HG02571 (cell line): ENCODE results near the gene DDX42.

Experiments used
- ATAC-seq: cut with Tn5 transposase; IDR thresholded peaks from one replicate; pipeline ENCODE4 v1.9.1; 2021; ENCODE audit warnings: mild to moderate bottlenecking, moderate library complexity; ENCODE audit not compliant: unreplicated experiment

DDX42 gene, protein sequence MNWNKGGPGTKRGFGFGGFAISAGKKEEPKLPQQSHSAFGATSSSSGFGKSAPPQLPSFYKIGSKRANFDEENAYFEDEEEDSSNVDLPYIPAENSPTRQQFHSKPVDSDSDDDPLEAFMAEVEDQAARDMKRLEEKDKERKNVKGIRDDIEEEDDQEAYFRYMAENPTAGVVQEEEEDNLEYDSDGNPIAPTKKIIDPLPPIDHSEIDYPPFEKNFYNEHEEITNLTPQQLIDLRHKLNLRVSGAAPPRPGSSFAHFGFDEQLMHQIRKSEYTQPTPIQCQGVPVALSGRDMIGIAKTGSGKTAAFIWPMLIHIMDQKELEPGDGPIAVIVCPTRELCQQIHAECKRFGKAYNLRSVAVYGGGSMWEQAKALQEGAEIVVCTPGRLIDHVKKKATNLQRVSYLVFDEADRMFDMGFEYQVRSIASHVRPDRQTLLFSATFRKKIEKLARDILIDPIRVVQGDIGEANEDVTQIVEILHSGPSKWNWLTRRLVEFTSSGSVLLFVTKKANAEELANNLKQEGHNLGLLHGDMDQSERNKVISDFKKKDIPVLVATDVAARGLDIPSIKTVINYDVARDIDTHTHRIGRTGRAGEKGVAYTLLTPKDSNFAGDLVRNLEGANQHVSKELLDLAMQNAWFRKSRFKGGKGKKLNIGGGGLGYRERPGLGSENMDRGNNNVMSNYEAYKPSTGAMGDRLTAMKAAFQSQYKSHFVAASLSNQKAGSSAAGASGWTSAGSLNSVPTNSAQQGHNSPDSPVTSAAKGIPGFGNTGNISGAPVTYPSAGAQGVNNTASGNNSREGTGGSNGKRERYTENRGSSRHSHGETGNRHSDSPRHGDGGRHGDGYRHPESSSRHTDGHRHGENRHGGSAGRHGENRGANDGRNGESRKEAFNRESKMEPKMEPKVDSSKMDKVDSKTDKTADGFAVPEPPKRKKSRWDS

DNA sequence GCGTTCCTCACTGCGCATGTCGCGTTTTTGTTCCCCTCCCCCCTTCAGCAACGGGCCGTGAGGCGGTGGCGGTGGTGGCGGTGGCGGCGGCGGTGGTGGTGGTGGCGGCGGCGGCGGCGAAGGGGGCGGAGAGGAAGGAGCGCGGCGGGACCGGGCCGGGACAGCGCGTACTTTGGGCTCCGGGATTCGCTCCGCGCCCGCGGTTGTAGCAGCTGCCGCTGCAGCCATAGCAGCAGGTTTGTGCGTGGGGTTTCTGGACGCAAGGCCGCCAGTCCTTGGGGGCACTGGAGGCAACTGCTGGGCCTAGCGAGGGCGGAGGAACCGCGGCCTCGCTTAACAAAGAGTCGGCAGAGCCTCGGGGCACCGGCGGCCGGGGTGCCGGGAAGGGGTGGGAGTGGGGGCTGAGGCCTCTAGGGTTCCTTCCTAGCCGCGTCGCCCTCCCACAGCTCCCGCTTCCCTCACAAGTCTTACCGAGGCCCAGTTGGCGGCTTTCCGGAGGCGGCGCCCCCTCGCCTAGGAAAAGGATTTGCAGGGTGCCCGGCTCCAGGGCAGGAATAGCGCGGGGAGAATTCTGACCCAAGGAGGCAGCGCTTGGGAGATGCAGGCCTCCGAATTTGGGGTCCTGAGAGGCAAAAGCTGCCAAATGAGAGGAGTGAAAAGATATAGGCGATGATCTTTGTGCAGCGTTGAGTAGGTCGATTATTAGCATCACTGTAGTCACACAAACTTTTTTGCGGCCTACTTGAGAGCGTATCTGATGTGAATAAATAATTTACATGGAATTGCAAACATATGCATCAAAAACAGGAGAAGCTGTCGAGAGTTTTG is at the start of gene DDX42:
TSS of gene DDX42 (plus strand) at position 30 of the 828 bp plus-strand sequence. CDS start 12,880 bp downstream, outside the sequence.
- ATAC-seq, result peak; percentile 3

DNA sequence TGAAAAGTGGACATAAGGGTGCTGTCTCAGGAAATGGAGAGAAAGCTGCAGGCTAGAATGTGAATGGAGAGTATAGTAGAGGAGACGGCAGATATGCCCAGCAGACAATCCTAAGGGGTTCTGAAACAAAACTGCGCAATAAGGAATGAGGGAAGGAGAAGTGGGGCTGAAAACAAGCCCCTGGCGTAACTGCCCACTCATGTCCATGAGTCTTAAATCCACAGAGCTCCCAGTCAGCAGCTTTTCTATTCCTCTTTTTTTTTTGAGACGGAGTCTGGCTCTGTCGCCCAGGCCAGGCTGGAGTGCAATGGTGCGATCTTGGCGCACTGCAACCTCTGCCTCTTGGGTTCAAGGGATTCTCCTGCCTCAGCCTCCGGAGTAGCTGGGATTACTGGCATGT is 38.3 kb upstream of the DDX42 start:
- ATAC-seq, result no peak

DNA sequence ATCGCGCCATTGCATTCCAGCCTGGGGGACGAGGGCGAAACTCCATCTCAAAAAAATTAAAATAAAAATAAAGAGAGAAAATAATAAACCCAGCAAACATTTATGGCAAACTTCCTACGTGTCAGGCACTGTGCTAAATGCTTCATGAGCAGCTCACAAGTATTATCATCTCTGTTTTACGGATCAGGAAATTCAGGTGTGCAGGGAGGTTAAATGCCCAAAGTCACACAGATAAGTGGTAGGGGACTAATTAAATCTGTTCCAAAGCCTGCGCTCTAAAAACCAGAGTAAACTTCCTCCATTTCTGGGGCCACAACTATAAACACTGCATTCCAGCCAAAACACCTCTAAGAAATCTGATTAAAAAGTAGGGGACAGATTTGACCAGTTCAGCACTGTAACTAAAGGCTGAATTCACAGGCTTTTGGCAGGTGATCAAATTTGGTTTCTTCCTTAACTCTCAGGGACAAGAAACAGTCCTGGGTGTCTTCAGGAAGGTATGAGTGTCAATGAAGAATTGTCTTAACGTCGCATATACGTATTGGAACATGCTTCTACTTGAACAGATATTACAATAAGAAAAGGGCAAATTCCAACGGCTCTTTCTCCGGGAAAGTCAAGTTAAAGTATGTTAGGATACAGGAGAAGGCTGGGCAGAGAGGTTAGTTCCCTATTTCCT is 33.4 kb upstream of the DDX42 start:
- no peak for ATAC-seq

DNA sequence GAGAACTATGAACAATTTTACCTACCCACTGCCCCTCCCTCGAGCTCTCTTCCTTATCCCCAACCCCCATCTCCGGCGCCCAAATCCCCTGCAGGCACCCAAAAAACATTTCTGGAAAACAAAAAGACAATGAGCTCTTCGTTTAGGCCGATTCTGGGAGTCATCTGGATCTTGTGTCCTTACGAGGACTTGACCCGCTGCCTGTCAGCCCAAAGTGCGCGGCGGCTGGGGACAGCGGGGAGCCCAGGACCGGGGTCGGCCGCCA is 32.9 kb upstream of the DDX42 start:
- ATAC-seq, result peak; percentile 2

DNA sequence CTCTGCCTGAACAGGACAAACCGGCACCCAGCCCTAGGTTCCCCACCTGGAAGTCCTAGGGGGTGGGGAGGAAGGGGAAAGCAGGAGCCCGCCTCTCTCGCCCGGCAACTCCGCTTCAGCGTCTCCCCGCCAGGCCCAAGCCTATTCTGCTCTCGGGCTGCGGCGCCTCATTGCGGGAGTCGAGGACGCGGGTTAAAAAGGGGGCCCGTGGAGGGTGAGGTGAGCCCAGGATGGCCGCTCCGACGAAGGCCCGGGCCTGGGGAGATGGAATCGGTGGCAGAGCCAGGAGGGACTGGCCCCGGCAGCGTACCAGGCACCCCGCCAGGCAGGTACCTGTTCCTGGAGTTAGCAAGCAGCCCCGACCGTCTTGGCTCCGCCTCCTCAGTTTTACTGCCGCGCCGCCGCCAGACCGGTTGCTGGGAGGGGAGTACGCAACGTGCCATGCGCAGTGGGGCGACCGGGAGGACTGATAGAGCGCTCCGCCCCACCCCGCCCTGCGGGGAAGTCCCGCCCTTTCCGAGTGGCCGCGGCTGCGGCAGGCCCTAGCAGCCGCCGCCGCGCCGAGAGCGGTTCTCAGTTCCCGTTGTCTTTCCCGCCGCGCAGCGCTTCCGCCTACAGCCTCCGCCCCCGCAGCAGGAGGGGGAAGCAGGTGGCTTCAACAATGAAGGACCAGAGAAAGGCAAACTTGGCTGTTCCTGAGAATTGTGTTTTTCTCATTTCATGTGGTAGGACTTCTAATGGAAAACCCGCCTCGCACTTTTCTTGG is 32.4 kb upstream of the DDX42 start, which contains the start of gene STRADA:
TSS of gene STRADA (minus strand) at position 392 of the 766 bp plus-strand sequence. CDS start 13,430 bp downstream, outside the sequence.
- peak; percentile 81 for ATAC-seq

DNA sequence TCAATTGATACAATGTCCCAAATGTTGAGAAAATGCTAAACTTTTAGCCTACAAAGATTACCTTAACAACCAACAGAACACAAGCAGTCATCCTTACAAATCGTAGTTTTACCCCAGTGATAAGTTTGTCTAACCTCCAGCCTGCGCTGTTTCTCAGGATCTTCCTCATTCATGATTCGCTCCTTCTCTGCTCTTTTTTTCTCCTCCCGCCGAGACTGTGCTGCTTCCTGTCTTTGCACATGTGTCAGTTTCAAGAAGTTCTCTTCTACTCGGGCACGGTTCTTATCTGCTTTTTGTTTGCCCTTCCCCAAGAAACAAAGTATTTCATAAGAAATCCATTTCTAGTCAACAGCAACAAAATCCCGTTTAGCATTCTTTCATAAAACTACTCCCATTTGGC is 22.2 kb upstream of the DDX42 start:
- no peak for ATAC-seq

DNA sequence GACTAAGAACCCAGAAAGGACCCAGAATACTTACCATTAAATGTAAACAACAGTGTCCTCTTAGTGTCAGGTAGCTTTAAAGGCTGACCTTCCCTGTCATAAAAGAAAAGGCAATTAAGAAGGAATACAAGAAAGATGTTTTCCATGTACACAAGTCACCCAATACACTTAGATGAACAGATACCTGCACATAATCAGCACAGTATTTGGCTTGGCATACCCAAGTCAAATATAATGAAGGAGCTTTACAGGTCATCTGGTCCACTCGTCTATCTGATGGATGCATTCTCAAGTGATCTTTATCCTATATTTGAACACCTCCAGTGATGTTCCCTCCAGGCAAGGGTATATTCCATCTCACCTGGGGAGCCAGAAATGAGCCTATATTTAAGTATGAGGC is 21.3 kb upstream of the DDX42 start:
- no peak for ATAC-seq

DNA sequence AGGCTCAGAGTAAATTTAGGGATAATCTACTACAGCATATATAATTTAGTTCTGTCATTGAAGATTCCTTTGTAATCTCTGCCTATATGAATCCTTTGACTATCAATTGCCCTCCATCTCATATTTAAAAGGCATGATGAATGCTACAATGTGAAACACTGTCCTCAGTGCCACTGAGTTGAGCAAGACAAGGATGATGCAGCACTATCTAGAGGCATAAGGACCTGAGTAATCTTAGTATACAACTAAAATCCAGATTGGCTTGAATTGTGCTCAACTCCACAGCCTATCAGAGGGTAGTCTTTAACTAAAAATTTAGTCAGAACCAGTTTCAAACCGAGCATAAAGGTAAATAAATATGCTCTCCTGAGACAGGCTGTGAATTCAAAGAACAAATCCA is 20.8 kb upstream of the DDX42 start:
- no peak for ATAC-seq

DNA sequence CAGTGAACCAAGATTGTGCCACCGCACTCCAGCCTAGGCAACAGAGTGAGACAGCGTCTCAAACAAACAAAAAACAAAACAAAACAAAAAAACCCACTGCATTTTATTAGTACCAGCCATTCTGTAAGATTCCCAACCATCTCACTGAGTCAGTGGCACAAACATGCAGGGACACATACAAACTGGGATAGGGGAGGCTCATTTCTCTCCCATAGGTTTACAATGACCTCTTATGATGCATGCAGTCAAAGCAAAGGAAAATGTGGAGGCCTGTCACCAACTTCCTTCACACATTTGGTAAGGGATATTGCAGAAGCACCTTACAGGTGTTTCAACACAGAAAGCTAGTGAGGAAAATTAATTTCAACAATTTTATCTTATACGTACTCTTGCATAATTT is 19.9 kb upstream of the DDX42 start:
- ATAC-seq, result no peak

DNA sequence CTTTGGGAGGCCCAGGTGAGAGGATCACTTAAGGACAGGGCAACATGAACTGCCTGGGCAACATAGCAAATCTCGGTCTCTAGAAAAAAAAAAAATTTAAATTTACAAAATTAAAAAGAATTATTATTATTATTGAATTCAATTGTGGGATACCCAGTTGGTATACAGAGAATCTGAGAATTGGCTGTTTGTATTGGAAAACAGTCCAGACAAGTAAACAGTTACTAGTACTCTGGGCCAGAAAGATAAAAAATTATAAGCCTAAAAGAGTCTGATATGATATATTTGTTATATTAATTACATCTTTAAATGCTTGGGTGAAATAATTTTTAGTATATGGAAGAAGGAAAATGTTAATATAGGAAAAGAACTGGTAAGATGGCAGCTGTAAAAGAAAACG is 15.5 kb upstream of the DDX42 start:
- ATAC-seq, result no peak

DNA sequence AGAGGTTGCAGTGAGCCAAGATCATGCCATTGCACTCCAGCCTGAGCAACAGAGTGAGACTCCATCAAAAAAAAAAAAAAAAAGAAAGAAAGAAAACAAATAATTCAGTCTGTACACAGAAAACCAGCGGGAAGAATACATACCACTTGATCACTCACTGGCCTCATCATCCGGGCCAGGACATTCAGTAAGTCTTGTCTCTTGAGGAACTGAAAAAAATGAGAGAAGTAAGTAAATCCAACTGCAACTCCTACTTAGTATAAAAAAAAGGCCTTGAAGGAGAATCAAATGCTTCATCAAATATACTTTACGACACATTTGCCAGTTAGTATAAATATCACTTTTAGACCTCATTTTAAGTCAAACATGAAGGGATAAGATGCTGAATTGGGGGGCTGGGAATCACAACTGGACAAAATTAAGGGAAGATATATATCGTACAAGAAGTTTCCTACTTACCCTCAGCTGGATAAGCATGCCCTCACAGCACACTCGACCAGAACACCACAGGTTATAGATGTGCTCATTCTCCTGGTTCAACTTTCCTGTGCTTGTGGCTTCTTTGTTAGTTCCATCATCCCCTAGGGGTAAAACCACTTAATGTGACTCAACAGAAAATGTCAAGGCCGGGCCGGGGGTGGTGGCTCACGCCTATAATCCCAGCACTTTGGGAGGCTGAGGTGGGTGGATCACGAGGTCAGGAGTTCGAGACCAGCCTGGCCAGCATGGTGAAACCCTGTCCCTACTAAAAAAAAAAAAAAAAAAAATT is 13.0 kb upstream of the DDX42 start:
- no peak for ATAC-seq

DNA sequence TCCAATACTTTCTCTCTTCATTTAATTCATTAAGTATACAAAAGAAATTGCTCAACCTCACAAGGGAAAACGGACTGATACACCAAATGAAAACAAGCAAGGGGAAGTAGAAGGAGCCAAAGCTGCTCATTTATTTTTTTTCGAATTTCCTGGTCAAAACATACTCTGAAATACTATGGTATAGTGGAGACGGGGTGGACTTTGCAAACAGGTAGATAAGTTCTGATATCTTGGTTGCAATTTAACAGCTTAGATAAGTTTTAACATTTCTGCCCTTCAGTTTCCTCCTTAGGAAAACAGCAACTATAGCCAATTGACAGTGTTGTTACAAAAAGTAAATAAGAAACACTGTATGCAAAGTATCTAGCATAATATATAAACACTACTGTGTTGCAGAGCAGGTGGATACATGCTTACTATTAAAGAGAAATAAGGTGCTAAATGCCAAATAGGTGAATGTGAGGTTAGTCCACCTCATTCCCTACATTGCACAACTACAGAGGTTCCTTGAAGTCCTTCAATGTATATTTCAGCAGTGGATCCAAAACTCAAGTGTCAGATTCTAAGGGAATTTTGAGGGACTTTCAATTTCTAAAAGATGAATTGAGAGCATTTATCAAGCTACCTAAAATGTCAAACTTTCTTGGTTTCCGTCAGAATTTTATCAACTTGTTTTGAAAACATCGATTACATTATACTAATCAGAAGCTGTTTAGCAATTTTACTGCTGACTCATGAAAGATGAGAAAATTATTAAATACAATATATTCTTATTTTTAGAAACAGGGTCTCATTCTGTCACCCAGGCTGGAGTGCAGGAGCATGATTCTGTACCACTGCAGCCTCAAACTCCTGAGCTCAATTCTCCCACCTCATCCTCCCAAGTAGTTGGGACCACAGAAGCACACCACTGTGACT is 11.6 kb upstream of the DDX42 start:
- no peak for ATAC-seq

DNA sequence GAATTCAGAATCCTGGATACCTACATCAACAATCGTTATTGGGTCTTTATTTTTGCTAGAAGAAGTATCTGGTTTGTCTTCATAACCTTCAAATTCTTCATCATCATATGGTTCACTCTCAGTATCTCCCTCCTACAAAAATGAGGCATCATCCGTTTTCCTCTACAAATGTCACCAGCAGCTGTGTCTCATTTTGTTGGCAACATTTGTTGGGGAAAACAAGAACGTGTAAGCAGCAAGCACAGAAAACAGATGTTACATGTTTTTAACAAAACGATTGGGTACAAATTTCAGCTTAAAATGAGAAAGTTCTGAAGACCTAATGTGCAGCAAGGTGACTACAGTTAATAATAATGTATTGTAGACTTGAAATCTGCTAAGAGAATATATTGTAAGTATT is 9.3 kb upstream of the DDX42 start:
- no peak for ATAC-seq

DNA sequence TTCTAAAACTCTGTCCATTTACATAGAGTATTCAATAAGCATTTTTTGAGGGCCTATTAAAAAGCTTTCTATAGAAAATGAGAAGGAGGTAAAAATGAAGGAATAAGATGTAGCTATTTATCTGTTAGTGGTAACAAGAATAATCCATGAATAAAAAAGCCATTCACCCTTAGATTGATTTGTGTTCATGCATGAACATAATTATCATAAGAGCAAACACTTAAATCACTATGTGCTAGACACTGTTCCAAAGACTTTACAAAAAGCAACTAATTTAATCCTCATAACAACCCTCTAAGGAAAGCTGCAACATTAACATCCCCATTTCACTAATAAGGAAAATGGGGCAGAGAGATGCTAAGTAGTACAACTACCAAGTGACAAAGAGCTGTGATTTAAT is 7.2 kb upstream of the DDX42 start:
- no peak for ATAC-seq

DNA sequence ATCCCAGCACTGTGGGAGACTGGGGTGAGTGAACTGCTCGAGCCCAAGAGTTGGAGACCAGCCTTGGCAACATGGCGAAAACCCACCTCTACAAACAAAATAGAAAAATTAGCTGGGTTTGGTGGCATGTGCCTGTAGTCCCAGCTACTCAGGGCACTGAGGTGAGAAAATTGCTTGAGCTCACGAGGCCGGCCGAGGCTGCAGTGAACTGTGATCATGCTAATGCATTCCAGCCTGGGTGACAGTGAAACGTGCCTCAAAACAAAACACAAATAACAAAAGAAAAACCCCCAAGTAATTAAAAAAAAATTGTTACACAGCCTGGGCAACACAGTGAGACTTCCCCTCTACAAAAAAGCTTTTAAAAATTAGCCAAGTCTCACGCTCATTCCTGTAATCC is 5.5 kb upstream of the DDX42 start:
- ATAC-seq, result no peak

DNA sequence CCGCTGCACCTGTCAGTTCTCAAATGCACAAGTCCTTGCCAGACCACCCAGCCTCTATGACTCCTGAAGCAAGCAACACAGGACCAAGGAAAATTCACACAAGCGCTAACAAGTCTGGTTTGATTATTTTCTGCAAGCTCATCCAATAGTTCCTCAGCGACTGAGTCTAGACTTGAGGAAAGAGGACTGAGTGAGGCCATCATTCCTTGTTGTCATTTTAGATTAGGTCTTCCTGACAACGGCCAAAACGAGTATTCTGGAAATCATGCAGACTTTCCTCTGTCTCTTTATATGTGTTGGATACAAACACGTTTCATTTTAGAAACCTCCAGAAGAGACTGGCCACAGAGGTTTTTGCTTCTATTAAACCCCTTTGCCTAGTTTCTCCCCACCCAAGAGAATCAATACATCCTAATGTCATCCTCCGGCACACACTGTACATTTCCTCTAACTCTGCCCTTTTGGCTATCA is 1.1 kb upstream of the DDX42 start:
- no peak for ATAC-seq

DNA sequence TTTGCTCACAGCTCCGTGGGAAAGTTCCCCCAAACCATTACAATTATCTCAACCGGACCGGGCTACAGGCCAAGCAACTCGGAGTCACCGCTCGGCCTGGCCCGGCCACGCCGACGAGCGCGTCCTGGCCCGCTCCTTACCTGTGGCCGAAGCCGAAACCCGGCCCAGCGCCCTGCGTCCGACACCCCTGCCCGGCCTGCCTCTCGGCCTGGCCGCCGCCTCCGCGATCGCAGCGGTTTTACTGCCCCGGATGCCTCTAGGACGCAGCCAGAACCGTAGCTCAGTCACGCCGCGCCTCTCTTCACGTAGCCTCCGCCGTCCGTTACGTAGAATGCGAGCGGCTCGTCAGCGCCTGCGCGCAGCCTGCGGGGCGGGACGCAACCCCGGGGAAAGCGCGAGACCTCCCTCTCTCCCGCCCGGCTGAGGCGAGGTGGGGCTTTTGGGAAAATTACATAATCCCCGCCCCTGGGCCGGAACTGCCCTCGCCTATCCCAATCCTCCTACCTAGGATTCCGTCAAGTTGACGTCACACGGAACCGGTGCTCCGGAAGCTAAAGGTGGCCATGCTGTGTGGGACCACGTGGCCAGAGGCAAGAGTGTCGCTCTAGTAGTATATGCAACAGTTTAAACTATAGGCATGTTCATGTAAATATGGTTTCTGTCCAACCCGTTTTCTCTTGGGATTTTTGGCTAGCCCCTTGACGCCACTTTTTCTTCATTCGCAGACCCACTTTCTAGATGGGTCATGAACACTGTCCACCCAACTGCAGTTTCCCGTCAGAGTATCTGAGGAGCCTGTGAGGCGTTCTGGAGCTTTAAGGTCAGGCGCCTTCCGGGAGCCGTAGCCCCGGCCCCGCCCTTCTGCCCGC is 464 bp upstream of the DDX42 start, which contains the start of gene CCDC47:
TSS of gene CCDC47 (minus strand) at position 326 of the 869 bp plus-strand sequence. CDS start 7,422 bp downstream, outside the sequence.
- peak; percentile 81 for ATAC-seq
